ENCODE data around the gene TMEM52. TPM values are rescaled to one million over a fixed set of nuclear protein-coding genes. Genes with fewer than 3 reads are reported as not detected.
A peak's percentile ranks its signal among the peaks of the same experiment; 100 is the strongest.

Gene TMEM52
- total and polyA plus RNA-seq, 2 of the 13 experiments (the other 11 are each of a cell fraction or from before 2014, with no cell fraction given): 13.2 to 18.7 TPM

GRCh38 chr1:1920608-1921458 lies 1.8 kb upstream of the TMEM52 start (continued):
- TF ChIP-seq ZBTB46 (CRISPR knock-in tag; IDR thresholded peaks at IDR 0.05; ENCODE audit: borderline replicate concordance) (0 out of 2 replicates have a peak, but pooled peaks have one; percentile 50), GPBP1L1 (CRISPR knock-in tag; IDR thresholded peaks at IDR 0.05) (no peak), ZNF577 (CRISPR knock-in tag; IDR thresholded peaks at IDR 0.05; ENCODE audit: borderline replicate concordance, low read depth) (no peak), ZBTB33 (CRISPR knock-in tag; IDR thresholded peaks at IDR 0.05) (peak; percentile 27), SPEN (CRISPR knock-in tag; IDR thresholded peaks at IDR 0.05; ENCODE audit: low read depth) (peak; percentile 74), HHEX (CRISPR knock-in tag; IDR thresholded peaks at IDR 0.05) (no peak), ZNF280B (CRISPR knock-in tag; IDR thresholded peaks at IDR 0.05; ENCODE audit: borderline replicate concordance) (no peak; the same call in 1 of the 2 replicates), NFATC3 (CRISPR knock-in tag; IDR thresholded peaks at IDR 0.05) (no peak), BRD4 (CRISPR knock-in tag; IDR thresholded peaks at IDR 0.05) (peak; percentile 52; the same call in 1 of the 2 replicates), ZNF101 (CRISPR knock-in tag; IDR thresholded peaks at IDR 0.05; ENCODE audit: borderline replicate concordance, low read depth) (peak; percentile 48; the same call in 1 of the 2 replicates), HNRNPLL (IDR thresholded peaks at IDR 0.05; ENCODE audit: low read depth, low read length, poor library complexity, severe bottlenecking) (peak; percentile 58), IKZF5 (CRISPR knock-in tag; IDR thresholded peaks at IDR 0.05) (no peak; the same call in 1 of the 2 replicates), ARHGAP35 (CRISPR knock-in tag; IDR thresholded peaks at IDR 0.05; ENCODE audit: borderline replicate concordance) (peak; percentile 42; the same call in 1 of the 2 replicates), ZNF616 (CRISPR knock-in tag; IDR thresholded peaks at IDR 0.05; ENCODE audit: low read depth) (no peak), YEATS2 (CRISPR knock-in tag; IDR thresholded peaks at IDR 0.05; ENCODE audit: borderline replicate concordance) (no peak), ZNF282 (IDR thresholded peaks at IDR 0.05; ENCODE audit: partially characterized antibody) (no peak)
